NCI-H460 (cell line): ENCODE data around the gene MRGPRG. TPM values are rescaled to one million over a fixed set of nuclear protein-coding genes. Genes with fewer than 3 reads are reported as not detected.

Experiments
- DNase-seq: peaks from one replicate; pipeline ENCODE4 v3.0.0-alpha.2; 2016; ENCODE audit warnings: low read depth; ENCODE audit errors: extremely low read depth
- total RNA-seq: library from RNA; depleted of rRNA; stranded (reverse); fragments of >200 nt; shearing (Covaris generic); gene quantifications from 2 replicates; pipeline ENCODE4 v1.2.3, GENCODE V29; 2014

Gene MRGPRG
- total RNA-seq, 1 experiment from 2014 or later: not detected

- DNase-seq: peak; percentile 6
These were observed 23.1 kb downstream of the MRGPRG start for GRCh38 chr11:3195251-3196160.

- no peak for DNase-seq
These were observed 24.4 kb downstream of the MRGPRG start for GRCh38 chr11:3194016-3194816.

- no peak for DNase-seq
These were observed 25.1 kb downstream of the MRGPRG start for GRCh38 chr11:3193373-3194015.

- DNase-seq: no peak
These were observed 25.9 kb downstream of the MRGPRG start for GRCh38 chr11:3192511-3193372.

- no peak for DNase-seq
These were observed 26.9 kb downstream of the MRGPRG start for GRCh38 chr11:3191586-3192324.

- DNase-seq: no peak
These were observed 28.0 kb downstream of the MRGPRG start for GRCh38 chr11:3190600-3190999.

GRCh38 chr11:3189886-3190583, 28.6 kb downstream of the MRGPRG start:
- DNase-seq: no peak

- DNase-seq: no peak
These were observed 29.3 kb downstream of the MRGPRG start for GRCh38 chr11:3189196-3189843.

- no peak for DNase-seq
These were observed 30.0 kb downstream of the MRGPRG start for GRCh38 chr11:3188496-3189195.

- no peak for DNase-seq
These were observed 32.3 kb downstream of the MRGPRG start for GRCh38 chr11:3186166-3186953.

GRCh38 chr11:3184732-3185347, 33.8 kb downstream of the MRGPRG start:
- DNase-seq: no peak

GRCh38 chr11:3183523-3183922, 35.1 kb downstream of the MRGPRG start:
- no peak for DNase-seq

- DNase-seq: no peak
These were observed 36.2 kb downstream of the MRGPRG start for GRCh38 chr11:3182462-3182852.

GRCh38 chr11:3181725-3182461, 36.7 kb downstream of the MRGPRG start:
- no peak for DNase-seq

- DNase-seq: no peak
These were observed 37.7 kb downstream of the MRGPRG start for GRCh38 chr11:3180869-3181268.

- no peak for DNase-seq
These were observed 40.3 kb downstream of the MRGPRG start for GRCh38 chr11:3178349-3178748.
